Posterior vena cava (tissue), 2 donors: Measurements from ENCODE around the gene GCNT1. TPM values are rescaled to one million over a fixed set of nuclear protein-coding genes. Genes with fewer than 3 reads are reported as not detected.
"Not testable (repeated sequence)": the region's sequence is repeated elsewhere in the genome, so short reads cannot be mapped to it uniquely, and the experiment has no call there.

Experiments used
- DNase-seq: peaks from one replicate; pipeline ENCODE4 v3.0.0-alpha.2; 2020; ENCODE audit warnings: low spot score
- intact Hi-C, 2 donors: fragments of 100-400 bp; cut with DNase I; formaldehyde crosslinking; loops; one replicate each; pipeline versions ENCODE4 v1.14.1 to v1.14.2; 2022 to 2023
- total RNA-seq, 2 donors: library from RNA; stranded (reverse); fragmentation: NEBNext Ultra II Directional; extraction: Animal tissue kit (Norgen Biotek cat#: 25700); gene quantifications; one replicate each; pipeline ENCODE4 v1.2.1, GENCODE V29; 2021
- donor health status: DM: yes; HTN: yes; CAD: no.
- donor health status: DM: yes; HTN: yes; CAD: no.

Gene GCNT1
- total RNA-seq, 2 donors from 2014 or later, result 8.9 to 11.0 TPM

GRCh38 chr9:76525196-76525595 is 66.2 kb downstream of the GCNT1 start:
- DNase-seq, result no peak
- intact Hi-C loops, result loop anchor here in 1 of 2 donors (10.0 kb wide), 1 partner anchor 630 kb away; the partner anchor contains the start of gene PCSK5

DNA sequence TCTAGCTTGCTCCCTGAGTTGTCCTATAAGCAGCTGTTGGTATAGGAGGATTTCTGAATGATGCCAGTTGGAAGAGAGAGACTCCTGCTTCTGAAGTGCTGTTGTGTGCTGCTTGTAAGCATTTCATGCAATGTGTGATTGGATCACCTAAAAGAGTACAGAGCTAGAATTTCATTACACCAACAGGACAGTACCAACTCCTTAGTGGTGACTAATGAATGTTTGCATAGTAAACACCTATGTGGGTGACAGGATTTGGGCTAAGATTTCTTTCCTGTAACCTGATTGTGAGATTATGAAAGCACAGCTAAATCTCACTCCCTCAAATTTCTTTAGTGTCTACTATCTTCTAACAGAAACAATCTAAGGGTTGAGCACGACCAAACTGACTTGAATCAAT is 67.0 kb downstream of the GCNT1 start:
- no peak for DNase-seq
- intact Hi-C loops, result loop anchor here in 1 of 2 donors (10.0 kb wide), 1 partner anchor 631 kb away; the partner anchor contains the start of gene PCSK5

GRCh38 chr9:76528056-76528455 is 69.1 kb downstream of the GCNT1 start:
- intact Hi-C loops, result loop anchor here in 1 of 2 donors (10.0 kb wide), 1 partner anchor 633 kb away; the partner anchor contains the start of gene PCSK5
- DNase-seq, result no peak

- intact Hi-C loops, result loop anchor here in 1 of 2 donors (10.0 kb wide), 1 partner anchor 634 kb away; the partner anchor contains the start of gene PCSK5
Measured at GRCh38 chr9:76528642-76529190, 69.7 kb downstream of the GCNT1 start.

DNA sequence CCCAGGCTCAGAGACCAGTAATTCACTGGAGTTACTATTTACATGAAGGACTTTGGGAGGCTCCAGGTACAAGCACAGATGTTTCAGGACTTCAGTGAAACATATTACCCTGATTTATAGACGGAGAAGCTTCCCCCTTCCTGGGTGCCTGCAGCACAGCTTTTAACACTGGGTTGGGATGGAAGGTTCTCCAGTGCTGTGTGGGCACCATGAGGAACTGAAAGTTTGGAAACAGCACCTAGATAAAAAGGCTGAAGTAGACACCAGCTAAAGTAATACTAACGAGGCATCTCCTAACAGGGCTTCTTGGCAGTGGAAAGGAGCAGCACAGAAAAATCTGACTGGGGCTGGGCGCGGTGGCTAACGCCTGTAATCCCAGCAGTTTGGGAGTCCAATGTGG is 70.7 kb downstream of the GCNT1 start:
- intact Hi-C loops, result loop anchor here in 1 of 2 donors (10.0 kb wide), 1 partner anchor 635 kb away; the partner anchor contains the start of gene PCSK5
- DNase-seq, result no peak

More at GRCh38 chr9:76528642-76529190, 69.7 kb downstream of the GCNT1 start:
- no peak for DNase-seq

DNA sequence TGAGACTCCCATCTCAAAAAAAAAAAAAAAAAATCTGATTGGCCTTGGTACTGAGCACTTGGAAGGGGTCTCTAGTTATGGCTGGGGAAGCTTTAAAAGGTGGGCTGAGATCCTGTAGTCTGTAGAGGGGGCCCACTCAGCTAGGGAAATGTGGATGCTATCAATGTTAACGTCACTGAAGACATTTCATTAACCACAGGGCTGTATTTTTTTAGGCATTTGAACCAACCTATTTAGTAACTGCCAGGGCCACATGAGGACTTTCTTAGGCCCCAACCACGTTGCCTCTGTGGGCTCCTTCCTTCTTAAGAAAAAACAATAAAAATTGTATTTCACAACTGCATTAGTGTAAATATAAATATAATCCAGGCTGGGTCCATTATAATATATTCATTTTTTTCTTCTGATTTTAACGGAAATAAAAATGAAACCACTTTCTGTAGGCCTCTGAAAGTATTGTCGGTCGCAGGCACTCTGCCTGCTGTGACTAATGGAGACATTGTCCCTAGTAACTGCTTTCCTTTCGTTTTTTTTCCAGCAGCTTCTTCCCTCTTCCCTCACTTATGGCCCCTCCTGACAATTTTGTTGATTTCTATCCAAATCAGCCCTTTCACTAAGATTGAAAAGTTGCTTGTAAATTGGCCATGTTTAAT is 71.6 kb downstream of the GCNT1 start:
- no peak for DNase-seq

DNA sequence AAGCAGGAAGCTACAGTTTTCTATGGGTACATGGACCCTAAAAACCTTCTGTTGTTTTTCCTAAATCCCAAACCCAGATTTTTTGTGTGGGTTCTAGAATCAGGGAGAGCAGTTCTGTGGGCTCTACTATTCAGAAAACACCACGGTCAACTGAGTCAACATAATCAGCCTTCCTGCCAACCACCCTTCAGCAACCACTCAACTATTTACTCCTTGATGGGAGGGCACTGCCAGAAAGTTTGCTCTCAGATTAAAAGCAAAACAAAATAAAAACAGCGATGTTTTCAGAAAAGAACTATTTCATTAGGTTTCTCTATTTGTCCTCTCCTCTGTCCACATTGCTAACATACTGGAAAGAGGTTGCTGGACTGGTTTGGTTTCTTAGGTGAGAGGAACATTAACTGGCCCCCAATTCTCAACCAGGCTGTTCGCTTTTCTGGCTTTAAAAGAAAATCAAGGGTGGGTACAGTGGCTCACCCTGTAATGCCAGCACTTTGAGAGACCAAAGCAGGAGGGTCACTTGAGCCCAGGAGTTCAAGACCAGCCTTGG is 72.3 kb downstream of the GCNT1 start:
- intact Hi-C loops, result no loop called here
- DNase-seq, result no peak

More for the DNA sequence above, 71.6 kb downstream of the GCNT1 start:
- intact Hi-C loops, result no loop called here

- intact Hi-C loops, DNase-seq: not testable (repeated sequence)
Measured at GRCh38 chr9:76532877-76533276, 73.9 kb downstream of the GCNT1 start.

- intact Hi-C loops, result no loop called here
- DNase-seq, result no peak
Measured at GRCh38 chr9:76534026-76534425, 75.0 kb downstream of the GCNT1 start.

DNA sequence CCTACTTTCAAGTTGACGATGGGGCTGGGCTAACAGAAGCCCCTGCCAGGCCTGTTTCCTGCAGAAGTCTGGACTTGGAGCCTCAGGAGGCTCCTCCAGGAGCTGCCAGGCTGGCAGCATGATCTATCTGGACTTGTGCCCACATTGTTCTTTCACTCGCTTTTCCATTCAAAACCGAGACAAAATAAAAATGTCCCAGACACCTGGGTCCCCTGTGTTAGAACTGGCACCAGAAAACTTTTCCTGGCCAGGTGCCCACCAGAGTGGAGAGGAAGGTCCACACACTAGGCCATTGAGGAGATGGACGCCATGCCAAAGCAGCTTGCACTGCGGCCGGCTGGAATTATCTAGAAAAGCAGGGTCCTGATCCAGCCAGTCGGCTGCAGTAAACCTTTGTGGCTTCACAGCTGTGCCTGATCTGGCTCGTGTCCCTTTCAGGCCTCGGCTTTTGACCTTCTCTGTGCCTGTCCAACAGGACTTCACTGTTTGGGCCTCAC is 78.2 kb downstream of the GCNT1 start:
- no peak for DNase-seq
- intact Hi-C loops, result no loop called here

DNA sequence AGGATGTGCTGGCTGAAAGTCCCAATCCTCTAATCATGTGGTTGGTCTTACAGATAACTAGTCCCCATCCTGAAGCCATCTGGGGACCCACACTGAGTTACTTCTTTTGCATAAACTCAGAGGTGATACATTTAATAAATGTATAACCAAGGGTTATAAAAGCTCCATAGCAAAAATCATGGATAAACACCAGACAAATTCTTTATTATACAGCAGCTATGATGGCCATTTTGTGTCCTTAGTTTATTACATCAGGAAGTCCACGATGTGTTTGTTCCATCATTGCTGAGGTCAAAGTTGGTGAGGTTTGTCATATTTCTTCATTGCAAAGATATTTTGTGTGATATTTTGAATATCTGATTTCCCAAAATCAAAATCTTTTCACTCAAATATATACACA is 80.2 kb downstream of the GCNT1 start:
- no peak for DNase-seq
- intact Hi-C loops, result no loop called here

DNA sequence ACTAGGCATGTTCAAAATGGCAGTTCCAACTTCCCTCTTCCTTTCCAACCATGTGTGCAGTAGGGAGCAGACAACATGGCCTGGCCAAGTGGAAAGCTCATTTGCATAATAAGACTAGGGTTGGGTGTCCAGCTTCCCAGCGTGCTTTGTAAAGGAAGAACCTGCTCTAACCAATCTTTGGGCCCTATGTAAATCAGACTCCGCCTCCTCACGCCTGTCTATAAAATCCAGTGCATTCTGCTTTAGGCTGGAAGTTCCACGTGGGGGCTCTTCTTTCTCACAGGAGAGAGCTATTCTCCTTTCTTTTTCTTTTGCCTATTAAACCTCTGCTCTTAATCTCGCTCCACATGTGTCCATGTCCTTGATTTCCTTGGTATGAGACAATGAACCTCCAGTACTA is 83.4 kb downstream of the GCNT1 start:
- intact Hi-C loops, result loop anchor here in 1 of 2 donors (2.0 kb wide), 1 partner anchor 46 kb away; no protein-coding TSS in a partner anchor
- no peak for DNase-seq

DNA sequence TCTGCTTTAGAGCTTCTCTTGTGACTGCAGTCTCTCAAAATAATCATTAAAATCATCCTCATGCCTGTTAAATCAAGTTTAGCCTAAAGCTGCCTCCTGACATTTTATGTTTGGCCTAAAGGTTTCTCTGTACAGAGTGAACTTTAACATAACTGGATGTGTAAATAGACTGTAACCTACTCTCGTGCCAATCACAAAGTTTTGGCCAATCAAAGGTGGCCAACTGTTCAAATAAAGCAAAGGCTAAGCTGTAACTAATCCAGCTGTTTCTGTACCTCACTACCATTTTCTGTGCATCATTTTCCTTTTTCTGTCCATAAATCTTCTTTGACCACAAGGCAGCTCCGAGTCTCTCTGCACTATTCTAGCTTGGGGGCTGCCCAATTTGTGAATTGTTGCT is 86.2 kb downstream of the GCNT1 start:
- DNase-seq, result no peak
- intact Hi-C loops, result no loop called here

- intact Hi-C loops, result no loop called here
Measured at GRCh38 chr9:76552181-76552580, 93.2 kb downstream of the GCNT1 start.

DNA sequence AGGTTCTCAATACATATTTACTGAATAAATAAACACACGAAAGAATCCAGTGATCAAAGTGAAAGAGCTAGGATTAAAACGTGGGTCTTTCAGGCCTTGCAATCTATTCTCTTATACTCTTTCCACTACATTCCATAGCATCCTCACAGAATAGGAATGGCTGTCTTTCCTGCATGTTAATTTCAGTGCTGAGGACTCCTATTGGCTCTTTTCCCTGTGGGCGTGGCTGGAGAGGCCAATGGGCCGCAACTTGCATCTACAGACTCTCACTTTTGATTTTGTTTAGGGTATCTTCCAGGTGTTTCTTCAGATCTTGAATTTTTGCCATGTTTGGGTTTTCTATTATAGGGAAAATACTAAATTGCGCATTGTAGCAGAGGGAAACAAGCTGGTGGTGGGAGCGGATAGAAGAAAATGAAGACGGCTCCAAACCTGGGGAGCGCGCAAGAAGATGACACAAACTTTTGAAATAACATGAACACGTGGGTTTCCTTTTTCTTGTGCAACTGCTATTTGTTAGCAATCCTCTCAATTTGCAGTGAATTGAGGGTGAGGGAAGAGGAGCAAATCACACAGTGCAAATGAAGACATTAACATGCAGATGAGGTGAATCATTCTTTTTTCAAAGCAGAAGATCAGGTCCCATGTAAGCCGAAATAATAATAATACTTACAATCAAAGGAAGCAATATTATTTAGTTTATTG is 93.9 kb downstream of the GCNT1 start:
- intact Hi-C loops, result no loop called here
- no peak for DNase-seq

More at GRCh38 chr9:76552181-76552580, 93.2 kb downstream of the GCNT1 start:
- no peak for DNase-seq

DNA sequence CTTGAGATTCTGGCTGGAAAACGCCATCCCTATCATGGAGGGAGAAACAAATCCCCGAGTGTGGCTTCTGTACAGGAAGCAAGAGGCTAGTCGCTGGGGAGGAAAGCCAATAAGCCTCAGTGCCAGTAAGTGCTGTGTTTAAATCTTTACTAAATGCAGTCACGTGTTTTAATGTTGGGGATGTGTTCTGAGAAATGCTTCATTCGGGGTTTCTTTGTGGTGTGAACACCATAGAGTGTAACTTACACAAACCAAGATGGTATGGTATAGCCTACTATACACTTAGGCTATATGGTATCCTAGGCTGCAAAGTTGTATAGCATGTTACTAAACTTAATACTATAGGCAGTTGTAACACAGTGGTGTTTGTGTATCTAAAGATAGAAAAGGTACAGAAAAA is 94.7 kb downstream of the GCNT1 start:
- intact Hi-C loops, result no loop called here
- no peak for DNase-seq
